Measurements from ENCODE around the gene PDSS2. TPM values are rescaled to one million over a fixed set of nuclear protein-coding genes. Genes with fewer than 3 reads are reported as not detected.
"Not testable (repeated sequence)": the region's sequence is repeated elsewhere in the genome, so short reads cannot be mapped to it uniquely, and the experiment has no call there.

PDSS2 gene
- polyA plus RNA-seq, 3 donors = 15.6 to 17.0 (median 16.4) TPM

- DNase-seq = no peak
Measured at GRCh38 chr6:107228754-107229153, 230.6 kb downstream of the PDSS2 start.

GRCh38 chr6:107221519-107221918 lies 237.8 kb downstream of the PDSS2 start:
- DNase-seq = no peak

GRCh38 chr6:107219851-107220250 lies 239.5 kb downstream of the PDSS2 start:
- no peak for DNase-seq

- no peak for DNase-seq
Measured at GRCh38 chr6:107218142-107218541, 241.2 kb downstream of the PDSS2 start.

GRCh38 chr6:107217248-107217647 lies 242.1 kb downstream of the PDSS2 start:
- no peak for DNase-seq

- DNase-seq = no peak
Measured at GRCh38 chr6:107216197-107216933, 243.0 kb downstream of the PDSS2 start.

- DNase-seq = no peak
Measured at GRCh38 chr6:107215334-107215733, 244.0 kb downstream of the PDSS2 start.

GRCh38 chr6:107214655-107215054 lies 244.7 kb downstream of the PDSS2 start:
- DNase-seq = no peak

- DNase-seq = no peak
Measured at GRCh38 chr6:107209406-107210305, 249.7 kb downstream of the PDSS2 start.

- DNase-seq = no peak
Measured at GRCh38 chr6:107207251-107207873, 252.0 kb downstream of the PDSS2 start.

GRCh38 chr6:107205058-107205998 lies 254.0 kb downstream of the PDSS2 start:
- no peak for DNase-seq

- DNase-seq = peak; percentile 27
Measured at GRCh38 chr6:107202876-107203468, 256.4 kb downstream of the PDSS2 start.

- DNase-seq = no peak
Measured at GRCh38 chr6:107198631-107199416, 260.5 kb downstream of the PDSS2 start.

GRCh38 chr6:107196152-107196551 lies 263.2 kb downstream of the PDSS2 start:
- no peak for DNase-seq

- not testable (repeated sequence) for DNase-seq
Measured at GRCh38 chr6:107194723-107195122, 264.6 kb downstream of the PDSS2 start.

GRCh38 chr6:107192830-107193229 lies 266.5 kb downstream of the PDSS2 start:
- DNase-seq = no peak

GRCh38 chr6:107187630-107188029 lies 271.7 kb downstream of the PDSS2 start:
- DNase-seq = no peak

- no peak for DNase-seq
Measured at GRCh38 chr6:107186047-107186446, 273.3 kb downstream of the PDSS2 start.

- peak; percentile 36 for DNase-seq
Measured at GRCh38 chr6:107185391-107185970, 273.9 kb downstream of the PDSS2 start.

GRCh38 chr6:107184435-107184834 lies 274.9 kb downstream of the PDSS2 start:
- no peak for DNase-seq
